ENCODE data around the gene C1QTNF4. TPM values are rescaled to one million over a fixed set of nuclear protein-coding genes. Genes with fewer than 3 reads are reported as not detected.
"Not testable (repeated sequence)": the region's sequence is repeated elsewhere in the genome, so short reads cannot be mapped to it uniquely, and the experiment has no call there.

Gene C1QTNF4
- total and polyA plus RNA-seq, 9 of the 15 experiments (the other 6 are each of a cell fraction or from before 2014, with no cell fraction given) = not detected

GRCh38 chr11:47550288-47551047, 43.7 kb downstream of the C1QTNF4 start:
- no peak for ATAC-seq
- no TSS peak for BruUV-seq (replicated peaks)
- Histone ChIP-seq H3K4me3 (peak overlapping the region; percentile 100; the same call in 1 of the 2 replicates), H3K9me1 (ENCODE audit: control insufficient read depth, insufficient read depth, low read length) (peaks cover 6% of the 10 kb centered on the region), H3K27ac (ENCODE audit: extremely low read depth, low read depth, low read length) (no peak overlapping the region), H3K9me3 (replicated peaks; ENCODE audit: control insufficient read depth, insufficient read depth, low read depth, low read length) (no peaks in the 10 kb centered on the region), H2AFZ (ENCODE audit: low read depth, low read length) (no peak overlapping the region), H3K36me3 (ENCODE audit: control insufficient read depth, insufficient read depth, low read length) (peaks cover 27% of the 10 kb centered on the region), H3K4me2 (ENCODE audit: insufficient read depth, low read length) (no peak overlapping the region), H4K20me1 (replicated peaks; ENCODE audit: control insufficient read depth, insufficient read depth, low read length) (peaks cover 12% of the 10 kb centered on the region), H3K4me1 (replicated peaks in 1 of 2; ENCODE audit: control insufficient read depth in 2 of 2, insufficient read depth in 2 of 2, low read length in 2 of 2) (peaks cover 11 to 18% of the 10 kb centered on the region in 2 experiments; a peak in 4 of 5 replicates), H3K9ac (ENCODE audit: insufficient read depth in 1 of 2, low read depth in 2 of 2, low read length in 2 of 2) (peak overlapping the region; percentile 68 to 92; a peak in 1 of 4 replicates), H3K79me2 (ENCODE audit: control insufficient read depth, insufficient read depth, low read length) (peaks cover 74% of the 10 kb centered on the region), H3K27me3 (ENCODE audit: control insufficient read depth in 2 of 2, insufficient read depth in 2 of 2, low read length in 2 of 2) (no peaks in the 10 kb centered on the region)
- TF ChIP-seq ADNP (tag; IDR thresholded peaks at IDR 0.05) (no peak), CEBPG (CRISPR knock-in tag; IDR thresholded peaks at IDR 0.05) (0 out of 2 replicates have a peak, but pooled peaks have one; percentile 40), CEBPG (tag; conservative IDR thresholded peaks at IDR 0.05 in 1 of 2, IDR thresholded peaks at IDR 0.05 in 1 of 2) (peak; percentile 45 to 58; a peak in 3 of 4 replicates), ATF3 (IDR thresholded peaks at IDR 0.05) (0 out of 2 replicates have a peak, but pooled peaks have one; percentile 14), ATF3 (CRISPR knock-in tag; conservative IDR thresholded peaks at IDR 0.05) (no peak)
- ChIA-PET POLR2A (interaction anchor here (0.6 to 3.8 kb wide), 5 partner anchors 9 to 35 kb away, joined by 3 to 28 read pairs (median 6); partner anchors contain the start of gene PTPMT1), CTCF (ENCODE audit: low intra/inter-chr PET ratio) (interaction anchor here (1.5 kb wide), 1 partner anchor 67 kb away, joined by 7 read pairs; no protein-coding TSS in a partner anchor)
- intact Hi-C loops (cut with micrococcal nuclease) = loop anchor here (2.0 to 5.0 kb wide), 2 partner anchors 38 to 66 kb away; no protein-coding TSS in a partner anchor
- no peak for FAIRE-seq
- in situ Hi-C loops (cut with MboI) = no loop called here
- no peak for DNase-seq (ENCODE audit: extremely low read depth in 1 of 4, low spot score in 3 of 4)
- WGBS (ENCODE audit: insufficient coverage, low coverage, missing lambda C conversion rate) = 77% methylated on average over 10 of the region's 10 CpGs

GRCh38 chr11:47546274-47546673, 47.9 kb downstream of the C1QTNF4 start:
- CTCF ChIA-PET (ENCODE audit: low intra/inter-chr PET ratio) = interaction anchor here (0.6 to 0.9 kb wide), 2 partner anchors 8 to 72 kb away, joined by 3 read pairs; no protein-coding TSS in a partner anchor
- not testable (repeated sequence) for FAIRE-seq
- peaks cover 26% of the 10 kb centered on the region for H3K36me3 ChIP-seq (ENCODE audit: control insufficient read depth, insufficient read depth, low read length)

More at GRCh38 chr11:47546274-47546673, 47.9 kb downstream of the C1QTNF4 start:
- BruUV-seq (replicated peaks); H3K9ac ChIP-seq (ENCODE audit: insufficient read depth in 1 of 2, low read depth in 2 of 2, low read length in 2 of 2); DNase-seq (ENCODE audit: extremely low read depth in 1 of 4, low spot score in 3 of 4); H3K27ac ChIP-seq (ENCODE audit: extremely low read depth, low read depth, low read length); H3K4me3 ChIP-seq; in situ Hi-C loops (cut with MboI); H3K9me3 ChIP-seq (replicated peaks; ENCODE audit: control insufficient read depth, insufficient read depth, low read depth, low read length); H3K27me3 ChIP-seq (ENCODE audit: control insufficient read depth in 2 of 2, insufficient read depth in 2 of 2, low read length in 2 of 2); H3K4me2 ChIP-seq (ENCODE audit: insufficient read depth, low read length); H2AFZ ChIP-seq (ENCODE audit: low read depth, low read length); H3K9me1 ChIP-seq (ENCODE audit: control insufficient read depth, insufficient read depth, low read length); intact Hi-C loops (cut with micrococcal nuclease); POLR2A ChIA-PET; ATAC-seq: not testable (repeated sequence)
- Histone ChIP-seq H4K20me1 (replicated peaks; ENCODE audit: control insufficient read depth, insufficient read depth, low read length) (peaks cover 30% of the 10 kb centered on the region), H3K79me2 (ENCODE audit: control insufficient read depth, insufficient read depth, low read length) (peaks cover 98% of the 10 kb centered on the region), H3K4me1 (replicated peaks in 1 of 2; ENCODE audit: control insufficient read depth in 2 of 2, insufficient read depth in 2 of 2, low read length in 2 of 2) (peaks cover 0 to 16% of the 10 kb centered on the region in 2 experiments; a peak in 3 of 5 replicates)
- WGBS (ENCODE audit: insufficient coverage, low coverage, missing lambda C conversion rate) = 76% methylated on average over 5 of the region's 7 CpGs

Measured in K562 (cell line).